Measurements from ENCODE around the gene LINC01488.

Gene LINC01488

GRCh38 chr11:69504127-69504526 is 22.7 kb downstream of the LINC01488 start:
- in situ Hi-C loops (cut with MboI; ENCODE audit: low sequenced_read_pairs): no loop called here

GRCh38 chr11:69504576-69505335 is 23.3 kb downstream of the LINC01488 start:
- in situ Hi-C loops (cut with MboI; ENCODE audit: low sequenced_read_pairs): no loop called here

GRCh38 chr11:69508974-69509373 is 27.5 kb downstream of the LINC01488 start:
- in situ Hi-C loops (cut with MboI; ENCODE audit: low sequenced_read_pairs): no loop called here

GRCh38 chr11:69509381-69509780 is 27.9 kb downstream of the LINC01488 start:
- in situ Hi-C loops (cut with MboI; ENCODE audit: low sequenced_read_pairs): no loop called here

GRCh38 chr11:69509846-69510390 is 28.5 kb downstream of the LINC01488 start:
- in situ Hi-C loops (cut with MboI; ENCODE audit: low sequenced_read_pairs): no loop called here

- in situ Hi-C loops (cut with MboI; ENCODE audit: low sequenced_read_pairs): no loop called here
Observed at GRCh38 chr11:69510471-69511357, 29.3 kb downstream of the LINC01488 start.

- in situ Hi-C loops (cut with MboI; ENCODE audit: low sequenced_read_pairs): no loop called here
Observed at GRCh38 chr11:69511358-69512055, 30.0 kb downstream of the LINC01488 start.

GRCh38 chr11:69512136-69512535 is 30.7 kb downstream of the LINC01488 start:
- in situ Hi-C loops (cut with MboI; ENCODE audit: low sequenced_read_pairs): no loop called here

- in situ Hi-C loops (cut with MboI; ENCODE audit: low sequenced_read_pairs): no loop called here
Observed at GRCh38 chr11:69512790-69513189, 31.3 kb downstream of the LINC01488 start.

GRCh38 chr11:69513196-69513595 is 31.7 kb downstream of the LINC01488 start:
- in situ Hi-C loops (cut with MboI; ENCODE audit: low sequenced_read_pairs): no loop called here

- in situ Hi-C loops (cut with MboI; ENCODE audit: low sequenced_read_pairs): no loop called here
Observed at GRCh38 chr11:69513663-69514224, 32.3 kb downstream of the LINC01488 start.

GRCh38 chr11:69514771-69515170 is 33.3 kb downstream of the LINC01488 start:
- in situ Hi-C loops (cut with MboI; ENCODE audit: low sequenced_read_pairs): no loop called here

GRCh38 chr11:69515271-69516245 is 34.1 kb downstream of the LINC01488 start:
- in situ Hi-C loops (cut with MboI; ENCODE audit: low sequenced_read_pairs): no loop called here

GRCh38 chr11:69516526-69516925 is 35.1 kb downstream of the LINC01488 start:
- in situ Hi-C loops (cut with MboI; ENCODE audit: low sequenced_read_pairs): no loop called here

GRCh38 chr11:69518081-69518950 is 36.9 kb downstream of the LINC01488 start:
- in situ Hi-C loops (cut with MboI; ENCODE audit: low sequenced_read_pairs): no loop called here

GRCh38 chr11:69520186-69520916 is 38.9 kb downstream of the LINC01488 start:
- in situ Hi-C loops (cut with MboI; ENCODE audit: low sequenced_read_pairs): no loop called here

GRCh38 chr11:69521457-69521856 is 40.0 kb downstream of the LINC01488 start:
- in situ Hi-C loops (cut with MboI; ENCODE audit: low sequenced_read_pairs): no loop called here

- in situ Hi-C loops (cut with MboI; ENCODE audit: low sequenced_read_pairs): no loop called here
Observed at GRCh38 chr11:69523453-69523852, 42.0 kb downstream of the LINC01488 start.

Measured in HL-60/S4 treated with retinoic acid at 250 ng/mL for 4 days and 3 days (cell line).